Measurements from ENCODE around the gene ITGAD. TPM values are rescaled to one million over a fixed set of nuclear protein-coding genes. Genes with fewer than 3 reads are reported as not detected.

ITGAD gene
- total and polyA plus RNA-seq, 10 donors, result 1.2 to 25.8 (median 17.2) TPM

GRCh38 chr16:31452631-31453106, 59.5 kb downstream of the ITGAD start:
- DNase-seq, result no peak
- no peaks in the 10 kb centered on the region for H3K27me3 ChIP-seq (replicated peaks in 1 of 7)
- 69 to 88% (median 75%) methylated on average over 3 of the region's 3 CpGs for WGBS, 5 donors
- H3K4me1 ChIP-seq, result peaks cover 16 to 68% (median 59%) of the 10 kb centered on the region in 6 donors
- H3K27ac ChIP-seq, result peak overlapping the region in 7 of 8 donors; percentile 2 to 73 (median 61)
- H3K4me3 ChIP-seq, result no peak overlapping the region
- TF ChIP-seq POLR2AphosphoS5 (IDR thresholded peaks at IDR 0.05) (no peak), POLR2A (IDR thresholded peaks at IDR 0.05) (no peak), CTCF (IDR thresholded peaks at IDR 0.05 in 8 of 11, conservative IDR thresholded peaks at IDR 0.05 in 3 of 11) (no peak)
- no peaks in the 10 kb centered on the region for H3K9me3 ChIP-seq
- H3K36me3 ChIP-seq, result peaks cover 0 to 14% (median 0%) of the 10 kb centered on the region in 6 donors
- intact Hi-C loops (cut with DNase I; ENCODE audit: low total_unique reads), result no loop called here

GRCh38 chr16:31453255-31454204, 60.4 kb downstream of the ITGAD start:
- Histone ChIP-seq H3K9me3 (no peaks in the 10 kb centered on the region), H3K27ac (peak overlapping the region in 7 of 8 donors; percentile 2 to 73 (median 61)), H3K4me1 (peaks cover 22 to 76% (median 66%) of the 10 kb centered on the region in 6 donors), H3K27me3 (replicated peaks in 1 of 7) (no peaks in the 10 kb centered on the region), H3K4me3 (no peak overlapping the region), H3K36me3 (peaks cover 0 to 14% (median 0%) of the 10 kb centered on the region in 6 donors)
- peak; percentile 32 for DNase-seq
- WGBS, 5 donors, result 53 to 76% (median 59%) methylated on average over 13 to 20 of the region's 20 CpGs
- intact Hi-C loops (cut with DNase I; ENCODE audit: low total_unique reads), result no loop called here
- TF ChIP-seq POLR2AphosphoS5 (IDR thresholded peaks at IDR 0.05) (peak; percentile 19 to 33 (median 28)), POLR2A (IDR thresholded peaks at IDR 0.05) (no peak)

GRCh38 chr16:31455601-31456314, 62.6 kb downstream of the ITGAD start:
- Histone ChIP-seq H3K27me3 (replicated peaks in 1 of 7) (no peaks in the 10 kb centered on the region), H3K4me1 (peaks cover 30 to 90% (median 75%) of the 10 kb centered on the region in 6 donors), H3K36me3 (peaks cover 0 to 14% (median 0%) of the 10 kb centered on the region in 6 donors), H3K27ac (peak overlapping the region in 2 of 8 donors; percentile 3 to 18), H3K9me3 (no peaks in the 10 kb centered on the region), H3K4me3 (no peak overlapping the region)
- no peak for DNase-seq
- 57 to 67% (median 65%) methylated on average over 17 of the region's 17 CpGs for WGBS, 5 donors
- intact Hi-C loops (cut with DNase I; ENCODE audit: low total_unique reads), result no loop called here
- TF ChIP-seq POLR2A (IDR thresholded peaks at IDR 0.05), result no peak
- peak in 2 of 11 experiments; percentile 19 to 20 for TF ChIP-seq CTCF (IDR thresholded peaks at IDR 0.05 in 8 of 11, conservative IDR thresholded peaks at IDR 0.05 in 3 of 11)
- TF ChIP-seq POLR2AphosphoS5 (IDR thresholded peaks at IDR 0.05), result peak in 1 of 3 donors; percentile 13

- TF ChIP-seq CTCF (IDR thresholded peaks at IDR 0.05 in 8 of 11, conservative IDR thresholded peaks at IDR 0.05 in 3 of 11) (no peak), POLR2A (IDR thresholded peaks at IDR 0.05) (no peak), POLR2AphosphoS5 (IDR thresholded peaks at IDR 0.05) (no peak)
- no peak for DNase-seq
- Histone ChIP-seq H3K27ac (no peak overlapping the region), H3K9me3 (no peaks in the 10 kb centered on the region), H3K27me3 (replicated peaks in 1 of 7) (no peaks in the 10 kb centered on the region), H3K36me3 (peaks cover 0 to 19% (median 1%) of the 10 kb centered on the region in 6 donors), H3K4me1 (peaks cover 34 to 90% (median 72%) of the 10 kb centered on the region in 6 donors), H3K4me3 (peak overlapping the region in 1 of 8 donors; percentile 82)
- intact Hi-C loops (cut with DNase I; ENCODE audit: low total_unique reads), result no loop called here
- 71 to 89% (median 83%) methylated on average over 5 to 8 of the region's 8 CpGs for WGBS, 5 donors
Observed at GRCh38 chr16:31456988-31457360, 63.8 kb downstream of the ITGAD start.
